GM19099 (cell line): Measurements from ENCODE around the gene DDX1.

Experiments used
- POLR2A ChIP-seq: IDR thresholded peaks from 3 replicates; pipeline ENCODE4 v1.6.1; 2011; ENCODE audit warnings: low read depth; ENCODE audit not compliant: insufficient read length; ENCODE audit errors: extremely low read depth

DDX1 gene

DNA sequence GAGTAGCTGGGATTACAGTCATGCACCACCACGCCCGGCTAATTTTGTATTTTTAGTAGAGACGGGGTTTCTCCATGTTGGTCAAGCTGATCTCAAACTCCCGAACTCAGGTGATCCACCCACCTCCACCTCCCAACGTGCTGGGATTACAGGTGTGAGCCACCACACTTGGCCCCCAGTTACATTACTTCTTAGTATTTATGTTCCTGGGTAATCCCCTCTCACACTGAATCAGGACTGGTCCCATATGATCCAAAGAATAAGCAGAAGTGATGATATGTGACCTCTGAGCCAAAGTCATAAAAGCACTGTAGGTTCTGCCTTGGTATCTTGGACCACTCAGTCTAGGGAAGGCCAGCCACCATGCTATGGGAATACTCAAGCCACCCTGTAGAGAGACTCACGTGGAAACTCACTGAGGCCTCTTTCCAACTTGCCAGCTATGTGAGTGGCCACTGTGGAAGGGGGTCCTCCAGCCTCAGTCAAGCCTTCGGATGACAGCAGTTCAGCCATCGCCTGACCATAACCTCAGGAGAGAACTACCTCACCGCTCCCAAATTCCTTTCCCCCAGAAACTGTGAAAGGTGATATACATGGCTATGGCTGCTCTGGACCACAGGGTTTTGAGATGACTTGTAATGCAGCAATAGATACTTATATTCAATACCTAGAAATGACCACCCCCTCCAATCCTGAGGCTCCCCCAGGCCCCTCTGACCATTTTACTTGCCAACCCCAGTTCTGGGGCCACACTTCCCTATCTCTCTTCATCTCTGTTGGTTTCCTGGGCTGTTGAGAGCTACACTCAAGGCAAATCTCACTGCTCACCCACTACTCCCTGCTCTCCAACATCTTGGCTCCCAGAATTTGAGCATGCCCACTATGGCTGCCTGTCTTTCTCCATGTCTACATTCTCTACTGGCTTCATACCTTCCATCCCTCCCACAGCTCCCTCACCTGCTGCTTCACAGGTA is 80.5 kb downstream of the DDX1 start:
- no peak for TF ChIP-seq POLR2A

- no peak for TF ChIP-seq POLR2A
These were observed 81.6 kb downstream of the DDX1 start for GRCh38 chr2:15672961-15673918.

GRCh38 chr2:15673919-15674636 is 82.4 kb downstream of the DDX1 start:
- TF ChIP-seq POLR2A = no peak

- no peak for TF ChIP-seq POLR2A
These were observed 83.2 kb downstream of the DDX1 start for GRCh38 chr2:15674637-15675455.

DNA sequence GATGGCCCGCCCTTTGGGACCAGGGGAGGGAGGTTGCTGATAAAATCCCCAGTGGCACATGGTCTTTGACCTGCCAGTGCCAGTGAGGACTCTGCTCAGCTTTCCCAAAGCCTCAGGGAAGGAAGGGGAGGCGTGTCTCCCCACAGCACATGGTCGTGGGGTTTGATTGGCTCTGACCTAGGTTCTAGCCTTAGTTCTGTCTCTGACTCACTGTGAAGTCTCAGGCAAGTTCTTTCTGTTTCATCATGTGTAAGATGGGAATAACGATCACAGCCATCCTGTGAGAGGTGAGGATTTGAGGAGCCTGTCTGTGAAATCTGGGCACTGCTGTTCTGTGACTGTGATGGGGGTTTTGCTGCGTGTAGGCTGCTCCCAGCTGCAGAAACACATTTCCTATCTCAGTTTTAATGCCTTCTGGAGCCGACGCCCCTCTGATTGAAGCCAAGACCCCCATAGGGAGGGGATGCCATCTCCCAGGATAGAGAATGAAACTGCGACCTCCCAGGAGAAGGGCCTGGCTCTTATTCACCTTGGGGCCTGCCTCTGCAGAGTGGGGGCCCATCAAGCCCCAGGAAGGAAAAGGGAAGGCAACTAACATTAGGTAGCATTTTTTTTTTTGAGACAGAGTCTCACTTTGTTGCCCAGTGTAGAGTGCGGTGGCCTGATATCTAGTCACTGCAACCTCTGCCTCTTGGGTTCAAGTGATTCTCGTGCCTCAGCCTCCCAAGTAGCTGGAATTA is 84.0 kb downstream of the DDX1 start:
- TF ChIP-seq POLR2A = no peak

DNA sequence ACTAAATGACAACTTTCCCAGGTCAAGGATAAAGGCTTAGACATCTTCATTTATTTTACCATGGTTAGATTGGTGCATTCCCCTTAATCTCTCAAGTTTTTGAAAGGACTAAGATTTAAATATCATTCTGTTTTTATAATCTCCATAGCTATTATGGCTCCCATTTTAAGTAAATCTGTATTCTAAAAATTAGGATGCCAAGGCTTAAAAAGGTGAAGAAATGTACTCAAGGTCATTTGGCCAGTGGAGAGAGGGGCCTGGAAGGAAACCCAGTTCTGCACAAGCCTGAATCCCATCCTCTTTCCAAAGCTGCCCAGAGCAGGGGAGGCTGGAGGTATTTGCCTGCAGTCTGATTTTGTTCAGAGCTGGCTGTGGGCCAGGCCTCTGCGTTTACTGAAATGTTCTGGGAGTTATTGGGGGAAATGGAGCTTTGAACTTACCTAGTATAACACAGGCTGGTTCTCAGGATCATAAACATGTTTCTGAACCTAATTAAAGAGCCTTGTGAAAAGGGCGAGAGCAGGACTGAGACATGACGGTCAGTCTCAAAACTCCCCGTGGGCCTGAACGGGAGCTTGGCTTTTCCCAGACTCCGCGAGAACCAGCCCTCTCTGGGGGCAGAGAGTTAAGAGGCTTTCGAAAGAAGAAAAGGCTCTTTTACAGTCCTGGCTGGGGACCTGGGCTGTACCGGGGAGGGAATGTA is 85.6 kb downstream of the DDX1 start:
- no peak for TF ChIP-seq POLR2A

- no peak for TF ChIP-seq POLR2A
These were observed 86.7 kb downstream of the DDX1 start for GRCh38 chr2:15678346-15678745.

- no peak for TF ChIP-seq POLR2A
These were observed 87.2 kb downstream of the DDX1 start for GRCh38 chr2:15678909-15679308.

DNA sequence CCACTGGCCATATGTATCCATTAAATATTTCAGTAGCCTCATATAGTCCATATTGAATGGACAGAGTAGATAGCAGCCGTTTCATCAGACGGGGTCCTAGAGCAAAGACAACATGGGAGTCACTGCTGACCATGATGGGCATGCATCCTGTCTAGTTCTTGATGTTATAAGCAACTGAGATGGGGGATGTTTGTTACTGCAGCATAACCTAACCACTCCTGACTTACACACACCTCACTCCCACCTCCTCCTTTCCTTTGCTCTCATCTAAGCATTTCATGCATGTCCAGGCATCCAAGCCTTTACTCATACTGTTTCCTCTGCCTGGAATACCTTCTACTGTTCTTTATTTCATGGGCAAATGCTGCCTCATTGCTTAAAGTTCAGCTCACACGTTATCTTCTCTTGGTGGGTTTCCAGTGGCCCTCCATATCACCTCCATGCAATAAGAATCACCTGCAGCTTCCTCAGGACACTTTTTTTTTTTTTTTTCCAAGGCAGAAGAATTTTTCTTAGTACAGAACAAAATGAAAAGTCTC is 87.8 kb downstream of the DDX1 start:
- no peak for TF ChIP-seq POLR2A
